Measurements from ENCODE around the gene TSHZ1.
"Not testable (repeated sequence)": the region's sequence is repeated elsewhere in the genome, so short reads cannot be mapped to it uniquely, and the experiment has no call there.

The TSHZ1 gene

DNA sequence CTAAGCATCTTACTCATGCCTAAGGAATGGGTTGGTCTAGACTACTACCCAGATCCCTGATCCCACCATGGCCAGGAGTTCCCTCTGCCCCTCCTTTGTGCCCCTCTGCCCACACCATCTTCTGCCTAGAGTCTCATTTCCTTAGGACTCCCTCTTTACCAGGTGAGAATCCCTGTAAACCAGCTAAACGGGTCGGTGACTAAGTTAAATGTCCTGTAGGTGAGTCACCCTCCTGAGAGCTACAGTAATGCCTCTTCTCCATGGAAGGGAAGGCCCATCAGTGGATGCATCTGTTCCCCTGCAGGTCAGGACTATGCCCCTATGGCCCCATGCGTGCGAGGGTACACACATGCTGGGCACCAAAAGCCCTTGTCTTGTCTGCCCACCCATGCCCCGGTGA lies 27.1 kb upstream of the TSHZ1 start:
- DNase-seq = no peak

DNA sequence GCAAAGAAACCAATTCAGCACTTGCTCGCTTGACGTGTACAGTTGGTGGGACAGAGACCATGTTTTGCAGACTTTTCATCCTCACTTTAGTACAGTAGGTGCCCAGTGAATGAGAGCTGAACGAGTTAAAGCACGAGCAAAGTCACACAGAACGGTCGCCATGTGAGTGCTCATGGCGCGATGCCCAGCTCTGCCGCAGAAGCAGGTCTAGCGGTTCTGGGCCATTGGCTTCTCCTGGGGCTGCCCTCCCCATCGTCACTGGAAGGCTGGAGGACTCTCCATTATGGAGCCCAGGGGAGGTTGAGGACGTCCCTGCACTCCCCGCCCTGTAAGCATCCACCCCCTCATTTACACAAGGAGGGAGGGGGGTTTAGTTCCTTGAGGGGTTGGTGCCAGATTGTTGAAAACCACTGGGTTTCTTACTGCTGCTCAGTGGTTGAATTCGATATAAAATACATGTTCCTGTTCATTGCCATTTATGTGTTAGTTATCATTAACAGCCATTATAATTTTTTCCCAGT lies 26.6 kb upstream of the TSHZ1 start:
- peak; percentile 92 for DNase-seq

- no peak for DNase-seq
These were observed 25.1 kb upstream of the TSHZ1 start for GRCh38 chr18:75185460-75185859.

DNA sequence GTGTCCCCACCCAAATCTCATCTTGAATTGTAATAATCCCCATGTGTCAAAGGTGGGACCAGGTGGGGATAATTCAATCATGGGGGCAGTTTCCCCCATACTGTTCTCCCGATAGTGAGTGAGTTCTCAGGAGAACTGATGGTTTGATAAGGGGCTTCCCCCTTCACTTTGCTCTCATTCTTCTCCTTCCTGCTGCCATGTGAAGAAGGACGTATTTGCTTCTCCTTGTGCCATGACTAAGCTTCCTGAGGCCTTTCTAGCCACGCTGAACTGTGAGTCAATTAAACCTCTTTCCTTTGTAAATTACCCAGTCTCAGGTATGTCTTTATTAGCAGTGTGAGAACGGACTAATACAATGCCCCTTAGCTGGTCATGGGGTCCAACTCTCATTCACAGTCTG lies 22.9 kb upstream of the TSHZ1 start:
- not testable (repeated sequence) for DNase-seq

DNA sequence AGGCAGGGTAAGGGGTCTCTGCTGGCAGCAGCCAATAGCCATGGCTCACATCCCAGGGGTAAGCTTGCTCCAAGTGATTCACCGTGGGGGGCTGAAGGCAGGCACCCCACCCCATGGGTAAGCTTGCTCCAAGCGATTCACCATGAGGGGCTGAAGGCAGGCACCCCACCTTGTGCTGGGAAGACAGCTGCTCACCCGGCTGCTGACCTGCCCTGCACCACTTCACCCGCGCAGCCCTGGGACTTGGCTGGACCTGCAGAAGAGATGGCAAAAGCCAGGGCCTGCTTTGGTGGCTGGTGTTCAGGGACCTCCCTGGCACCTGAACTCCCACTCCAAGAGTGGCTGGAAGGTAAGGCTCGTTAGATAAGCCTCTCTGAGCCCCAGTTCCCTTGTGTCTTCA lies 20.9 kb upstream of the TSHZ1 start:
- DNase-seq = no peak

GRCh38 chr18:75192899-75193298 lies 17.7 kb upstream of the TSHZ1 start:
- no peak for DNase-seq

DNA sequence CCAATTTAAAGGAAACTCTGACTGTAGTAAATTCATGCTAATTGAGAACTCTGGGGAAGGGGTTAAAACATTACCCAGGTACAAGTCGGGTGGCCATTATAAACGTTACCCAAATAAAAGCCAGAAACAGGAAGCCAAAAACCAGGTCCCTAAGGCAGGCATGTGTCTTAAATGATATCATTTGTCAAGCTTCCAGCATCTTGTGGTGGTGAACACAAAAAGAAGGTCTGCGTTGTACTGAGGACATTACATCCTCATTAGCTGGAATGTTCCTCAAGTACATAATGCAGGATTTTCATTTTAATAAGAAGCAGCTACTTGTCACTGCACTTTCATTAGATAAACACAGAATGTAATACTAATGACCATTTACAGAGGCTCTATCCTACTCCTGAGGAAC lies 12.6 kb upstream of the TSHZ1 start:
- no peak for DNase-seq

DNA sequence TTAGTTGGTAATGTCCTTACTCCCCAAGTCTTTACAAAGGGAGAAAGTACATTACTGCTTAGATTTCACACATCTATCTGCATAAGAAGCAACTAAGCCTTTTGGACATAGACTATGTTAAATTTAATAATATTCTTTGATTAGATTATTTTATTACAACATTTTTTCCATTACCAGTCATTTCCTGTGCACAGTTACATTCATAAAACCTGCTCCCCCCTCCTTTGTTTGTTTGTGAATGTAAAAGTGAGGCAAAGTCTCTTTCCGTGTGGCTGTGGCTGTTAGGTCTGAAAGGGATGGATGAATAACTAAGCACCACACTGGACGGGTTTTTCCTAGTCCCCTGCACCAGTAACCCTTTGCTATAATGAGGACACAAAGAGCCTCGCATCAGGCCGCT lies 11.3 kb upstream of the TSHZ1 start:
- no peak for DNase-seq

DNA sequence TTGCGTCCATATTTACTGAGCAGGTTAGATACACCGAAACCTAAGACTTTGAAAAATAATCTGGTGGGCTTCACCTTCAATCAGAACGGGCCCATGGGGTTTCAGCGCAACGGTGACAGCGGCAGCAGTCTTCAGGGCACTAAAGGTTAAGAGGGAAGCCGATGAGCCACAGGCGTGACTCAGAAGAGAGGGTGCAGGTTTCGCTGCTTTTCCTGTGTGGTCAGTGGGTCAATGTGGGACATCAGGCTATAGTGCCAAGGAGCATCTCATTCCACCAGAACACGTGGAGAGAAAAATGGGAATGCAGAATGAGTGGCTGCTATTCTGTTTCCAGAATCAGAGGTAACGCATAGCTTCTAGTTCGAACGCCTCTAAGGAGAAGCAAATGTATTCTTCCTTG lies 10.5 kb upstream of the TSHZ1 start:
- no peak for DNase-seq

GRCh38 chr18:75200605-75201280 lies 9.9 kb upstream of the TSHZ1 start:
- DNase-seq = no peak

GRCh38 chr18:75201282-75202270 lies 9.0 kb upstream of the TSHZ1 start:
- peak; percentile 51 for DNase-seq

- DNase-seq = no peak
These were observed 7.8 kb upstream of the TSHZ1 start for GRCh38 chr18:75202696-75203365.

DNA sequence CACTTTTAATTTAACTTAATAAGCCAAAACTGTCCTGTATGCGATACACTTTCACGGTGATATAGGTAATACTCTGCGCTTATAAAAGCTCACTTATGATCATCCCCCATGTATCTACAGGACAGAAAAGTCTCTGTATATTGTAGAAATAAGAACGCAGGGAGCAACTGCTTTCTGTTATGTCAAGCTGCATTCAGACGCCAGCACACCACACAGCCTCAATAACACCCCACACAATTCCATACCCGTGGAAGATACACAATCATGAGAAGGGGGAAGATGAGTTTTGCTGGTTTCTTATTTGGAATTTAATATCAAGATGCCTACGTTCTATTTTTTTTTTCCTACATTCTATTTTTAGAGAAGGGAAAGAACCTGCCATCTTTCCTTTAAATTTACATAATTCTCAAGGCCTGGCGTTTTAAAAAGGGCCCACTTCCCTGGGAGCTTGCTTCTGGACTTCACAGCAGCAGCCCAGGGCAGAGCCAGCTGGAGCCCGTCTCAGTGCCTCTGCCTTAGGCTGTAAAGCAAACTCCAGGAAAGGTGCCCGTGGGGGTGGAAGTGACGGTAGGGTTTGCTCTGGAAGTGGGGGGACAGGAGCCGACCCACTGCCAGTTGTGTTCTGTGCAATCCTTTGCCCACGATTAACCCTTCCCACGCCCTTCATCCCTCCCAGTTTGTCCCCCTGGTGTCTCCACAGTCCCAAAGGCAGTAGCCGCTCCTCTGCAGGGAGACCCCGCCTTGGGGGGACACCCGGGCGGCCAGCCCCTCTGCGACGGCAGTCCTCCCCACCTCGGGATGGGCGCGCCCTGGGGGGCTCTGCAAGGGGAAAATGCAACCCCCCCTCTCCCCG lies 7.0 kb upstream of the TSHZ1 start:
- no peak for DNase-seq

DNA sequence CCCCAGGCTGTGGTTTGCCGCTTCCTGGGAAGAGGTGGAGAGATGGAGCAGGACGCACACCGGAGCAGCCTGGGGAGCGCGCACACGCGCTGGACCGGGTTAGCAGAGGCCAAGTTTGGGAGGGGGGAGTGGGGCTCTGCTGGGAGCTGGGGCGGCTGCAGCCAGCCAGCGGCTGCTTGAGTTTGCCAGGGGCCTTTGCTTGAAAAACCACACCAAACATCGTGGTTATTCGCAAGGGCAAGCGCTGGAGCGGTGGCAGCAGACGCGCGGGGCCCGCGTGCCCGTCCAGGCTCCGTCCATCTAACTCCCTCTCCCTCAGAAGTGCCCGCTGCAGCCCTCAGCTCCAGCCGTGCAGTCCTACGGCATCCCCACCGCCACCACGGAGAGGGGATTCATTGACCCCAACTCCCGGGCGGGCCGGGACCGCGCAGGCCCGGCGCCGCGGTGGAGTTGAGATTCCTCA lies 6.3 kb upstream of the TSHZ1 start:
- no peak for DNase-seq

DNA sequence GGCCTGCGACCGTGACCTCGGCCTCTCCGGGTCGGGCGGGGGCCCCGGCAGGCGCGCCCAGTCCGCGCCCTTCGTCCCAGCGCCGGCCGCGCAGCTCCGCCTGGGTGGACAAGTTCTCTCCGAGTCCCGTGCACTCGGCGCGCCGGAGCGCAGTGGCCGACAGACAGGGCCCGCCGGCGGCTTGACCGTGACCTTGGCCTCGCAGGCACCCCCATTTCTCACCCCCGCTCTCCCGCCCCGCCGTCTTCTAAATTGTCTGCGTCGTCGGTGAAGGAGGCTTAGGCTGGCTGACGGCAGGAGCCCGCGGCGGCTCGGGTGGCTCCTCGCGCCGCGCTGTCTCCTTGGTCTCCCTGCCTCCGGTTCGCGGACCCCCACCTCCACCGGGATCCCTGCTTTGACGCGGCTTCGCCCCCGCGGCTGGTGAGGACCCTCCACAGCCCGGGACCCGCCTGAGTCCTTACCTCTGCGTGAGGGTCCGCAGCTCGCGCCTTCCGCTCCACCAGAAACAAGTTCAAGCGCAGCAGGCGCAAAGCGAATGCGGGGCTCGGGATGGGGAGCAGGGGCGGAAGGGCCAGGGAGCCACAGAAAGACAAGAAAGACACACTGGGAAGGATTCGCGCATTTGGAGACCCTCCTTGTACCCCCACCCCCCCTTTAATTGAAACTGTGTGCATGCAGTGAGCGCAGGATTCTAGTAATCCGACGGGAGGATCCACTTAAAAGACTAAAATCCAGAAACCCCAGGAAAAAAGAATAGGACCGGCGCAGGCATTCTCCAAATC lies 5.7 kb upstream of the TSHZ1 start:
- DNase-seq = no peak

GRCh38 chr18:75205514-75206132 lies 5.0 kb upstream of the TSHZ1 start:
- no peak for DNase-seq

- DNase-seq = no peak
These were observed 3.9 kb upstream of the TSHZ1 start for GRCh38 chr18:75206452-75207309.

DNA sequence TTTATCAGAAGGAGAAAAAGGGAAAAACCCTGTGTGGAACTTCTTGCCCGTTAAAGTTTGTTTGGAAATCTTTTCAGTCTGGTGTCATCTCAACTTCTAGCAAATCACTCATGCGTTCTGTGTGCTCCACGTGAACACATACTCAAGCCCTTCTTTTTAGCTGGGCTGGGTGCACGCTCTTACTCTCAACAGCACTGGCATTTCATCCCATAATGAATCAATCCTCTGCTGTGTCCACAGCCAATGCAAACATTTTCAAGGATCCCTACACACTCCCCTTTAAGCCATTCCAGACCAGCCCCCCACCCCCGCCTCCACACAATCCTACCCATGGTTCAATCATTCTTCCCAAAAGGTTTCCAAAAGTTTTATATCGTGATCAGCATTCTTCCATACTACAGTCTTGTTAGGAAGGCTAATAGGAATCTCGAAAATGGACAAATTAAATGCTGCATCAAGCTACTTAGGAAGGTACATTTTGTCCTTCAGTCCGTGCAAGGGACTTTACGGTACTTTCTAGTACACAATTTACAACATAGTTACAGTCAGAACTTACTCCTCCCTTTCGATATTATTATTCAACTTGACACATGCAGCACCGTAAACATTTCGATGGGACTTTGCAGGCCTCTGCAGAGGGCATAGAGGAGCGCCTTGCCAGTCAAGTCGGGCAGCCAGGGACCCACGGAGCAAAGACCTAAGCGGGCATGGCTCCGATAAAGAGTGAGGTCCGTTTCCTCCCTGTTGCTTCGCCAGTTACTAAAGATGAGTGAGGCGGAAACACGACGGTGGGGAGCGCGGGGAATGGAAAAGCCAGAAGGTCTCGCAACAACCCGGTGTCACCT lies 3.1 kb upstream of the TSHZ1 start:
- DNase-seq = no peak

All from DMS79 treated with DMSO at 0.1 percent for 48 hours (cell line).